GM12878 (cell line): ENCODE data around the gene WNT9A. TPM values are rescaled to one million over a fixed set of nuclear protein-coding genes. Genes with fewer than 3 reads are reported as not detected.

Experiments used
- ATAC-seq: fragments of 200-7000 bp; cut with Tn5 transposase; 3 replicates; pipeline ENCODE4 v1.9.1; 2020; ENCODE audit warnings: mild to moderate bottlenecking, moderate library complexity
- BruUV-seq: library from RNA; stranded (reverse); fragments of 400-500 nt; replicated peaks from 2 replicates; lab custom pipeline; 2021; lab: Mats Ljungman, UMichigan
- CTCF ChIA-PET: fragments of 300-600 bp; sonication (Branson Sonifier 250); formaldehyde crosslinking; extraction: SDS; loops from one replicate; lab custom pipeline; 2021; ENCODE audit warnings: inconsistent platforms; lab: Yijun Ruan, JAX
- POLR2A ChIA-PET: fragments of 350-600 bp; formaldehyde crosslinking; extraction: SDS; loops from one replicate; lab custom pipeline; 2021; ENCODE audit warnings: inconsistent platforms; lab: Charles Lee
- RAD21 ChIA-PET: fragments of 300-600 bp; sonication (Branson Sonifier 250); formaldehyde crosslinking; loops from one replicate; lab custom pipeline; 2023; ENCODE audit warnings: antibody characterized with exemption; ENCODE audit not compliant: unreplicated experiment; lab: Charles Lee
- SMC1A ChIA-PET: fragments of 300-600 bp; sonication (Branson Sonifier 250); formaldehyde crosslinking; loops from one replicate; lab custom pipeline; 2023; ENCODE audit not compliant: unreplicated experiment, uncharacterized antibody; lab: Charles Lee
- DNase-seq: peaks from one replicate; pipeline ENCODE4 v3.0.0-alpha.2; 2011; ENCODE audit warnings: low read depth, low spot score
- FAIRE-seq: peaks from 3 replicates; lab custom pipeline; 2011; peaks lifted over from hg19 to GRCh38; lab: Jason Lieb, UNC
- H2AFZ ChIP-seq: 2 replicates; pipeline ENCODE4 v1.6.0; 2011; ENCODE audit warnings: low read depth, low read length, control low read depth; ENCODE audit not compliant: control insufficient read depth
- H3K27ac ChIP-seq: 2 replicates; pipeline ENCODE4 v1.5.1; 2011; ENCODE audit warnings: control low read depth; ENCODE audit not compliant: control insufficient read depth, insufficient read depth
- H3K27me3 ChIP-seq, 2 experiments: replicated peaks in 1 of 2; 2 replicates each; pipeline versions ENCODE4 v1.6.0 to v1.6.1; 2011; ENCODE audit warnings: low read length in 1 of 2; ENCODE audit not compliant: control insufficient read depth in 2 of 2, insufficient read depth in 2 of 2
- H3K36me3 ChIP-seq, 2 experiments: 2 replicates each; pipeline ENCODE4 v1.5.1; 2011; ENCODE audit warnings: low read length in 1 of 2; ENCODE audit not compliant: control insufficient read depth in 2 of 2, insufficient read depth in 2 of 2
- H3K4me1 ChIP-seq: 2 replicates; pipeline ENCODE4 v1.6.1; 2011; ENCODE audit warnings: mild to moderate bottlenecking, low read length, moderate library complexity, mixed read lengths; ENCODE audit not compliant: control insufficient read depth, insufficient read depth
- H3K4me2 ChIP-seq: 2 replicates; pipeline ENCODE4 v1.6.0; 2011; ENCODE audit warnings: control low read depth; ENCODE audit not compliant: control insufficient read depth, insufficient read depth
- H3K4me3 ChIP-seq: fragments of 200-600 bp; sonication (generic); 2 replicates; pipeline ENCODE4 v1.5.1; 2016
- H3K79me2 ChIP-seq: 2 replicates; pipeline ENCODE4 v1.6.0; 2011; ENCODE audit warnings: low read length; ENCODE audit not compliant: control insufficient read depth, insufficient read depth
- H3K9ac ChIP-seq: 2 replicates; pipeline ENCODE4 v1.8.0; 2011; ENCODE audit warnings: low read length, control low read depth, mixed read lengths; ENCODE audit not compliant: control insufficient read depth, insufficient read depth
- H3K9me3 ChIP-seq: replicated peaks from 3 replicates; pipeline ENCODE4 v1.5.1; 2011; ENCODE audit warnings: mild to moderate bottlenecking, low read length; ENCODE audit not compliant: control insufficient read depth, insufficient read depth
- H4K20me1 ChIP-seq: 2 replicates; pipeline ENCODE4 v1.6.0; 2011; ENCODE audit not compliant: control insufficient read depth, insufficient read depth
- ATF7 ChIP-seq: fragments of 450-650 bp; IDR thresholded peaks from 2 replicates; pipeline ENCODE4 v1.6.1; 2016; ENCODE audit warnings: low read depth, mild to moderate bottlenecking
- BHLHE40 ChIP-seq, 2 experiments: fragments of 450-650 bp in 1 of 2; IDR thresholded peaks; 2 replicates each; pipeline ENCODE4 v1.6.1; 2011 to 2017; ENCODE audit warnings: low read depth in 2 of 2, borderline replicate concordance in 1 of 2, improper control_type of control experiment in 1 of 2, low read length in 1 of 2, mild to moderate bottlenecking in 1 of 2
- DPF2 ChIP-seq: fragments of 450-650 bp; IDR thresholded peaks from 2 replicates; pipeline ENCODE4 v1.6.1; 2017; ENCODE audit warnings: mild to moderate bottlenecking
- EED ChIP-seq: sonication (generic); IDR thresholded peaks from 2 replicates; pipeline ENCODE4 v1.6.1; 2016; ENCODE audit warnings: antibody characterized with exemption, low read depth
- FOXK2 ChIP-seq: fragments of 450-650 bp; IDR thresholded peaks from 2 replicates; pipeline ENCODE4 v1.6.1; 2017; ENCODE audit warnings: mild to moderate bottlenecking, moderate library complexity
- HDGF ChIP-seq: fragments of 450-650 bp; IDR thresholded peaks from 2 replicates; pipeline ENCODE4 v1.6.1; 2016; ENCODE audit warnings: antibody characterized with exemption
- MXI1 ChIP-seq: fragments of 150-350 bp; IDR thresholded peaks from 2 replicates; pipeline ENCODE4 v1.6.1; 2011; ENCODE audit warnings: low read depth, mild to moderate bottlenecking, inconsistent platforms, low read length, improper control_type of control experiment
- MYC ChIP-seq: IDR thresholded peaks from 2 replicates; pipeline ENCODE4 v1.6.1; 2011; ENCODE audit warnings: mild to moderate bottlenecking, low read length, moderate library complexity, inconsistent platforms; ENCODE audit not compliant: insufficient read depth, insufficient replicate concordance, insufficient read length, severe bottlenecking
- POLR2AphosphoS5 ChIP-seq: IDR thresholded peaks from 2 replicates; pipeline ENCODE4 v1.6.1; 2011; ENCODE audit warnings: mild to moderate bottlenecking, low read length, inconsistent platforms
- STAT3 ChIP-seq: IDR thresholded peaks from 2 replicates; pipeline ENCODE4 v1.6.1; 2011; ENCODE audit warnings: low read depth, low read length, improper control_type of control experiment
- TCF3 ChIP-seq: IDR thresholded peaks from 2 replicates; pipeline ENCODE4 v1.6.1; 2012; ENCODE audit warnings: low read depth, mild to moderate bottlenecking, low read length, borderline replicate concordance; ENCODE audit not compliant: insufficient read depth
- ZSCAN29 ChIP-seq: fragments of 450-650 bp; IDR thresholded peaks from 2 replicates; pipeline ENCODE4 v1.6.1; 2017; ENCODE audit warnings: mild to moderate bottlenecking, moderate library complexity
- WGBS: methylation state at CpG from one replicate; pipeline ENCODE4 v1.1.6; 2016; ENCODE audit warnings: low lambda C conversion rate; ENCODE audit not compliant: insufficient replicate concordance, insufficient coverage; ENCODE audit errors: missing lambda C conversion rate; 5-methylcytosine and 5-hydroxymethylcytosine counted together
- in situ Hi-C: fragments of 300-500 bp; cut with MboI; formaldehyde crosslinking; loops from 9 replicates; pipeline ENCODE4 v1.14.3; 2018; ENCODE audit warnings: mixed read lengths
- intact Hi-C: fragments of 100-400 bp; cut with micrococcal nuclease; formaldehyde crosslinking; loops from one replicate; pipeline ENCODE4 v1.14.2; 2022; ENCODE audit not compliant: unreplicated experiment
- polyA plus RNA-seq, 11 experiments: library from polyadenylated mRNA; depleted of rRNA in 4 of 11; unstranded in 6 of 11; stranded (reverse) in 5 of 11; fragments of >200 nt; fragmentation: Nextera tagmentation in 4 of 11; fragmentation: Illumina TruSeq in 1 of 11; extraction: Ambion mirVana in 4 of 11; extraction: Trizol in 1 of 11; gene quantifications; 1 replicate in 1 of 11; 2 replicates in 10 of 11; pipeline versions ENCODE4 v1.2.1 to v1.2.3, GENCODE V29; 2011 to 2016; ENCODE audit warnings: inconsistent platforms in 2 of 11, missing spikeins in 2 of 11, low read depth in 1 of 11
- total RNA-seq, 4 experiments: library from RNA; depleted of rRNA in 3 of 4; stranded (reverse); fragments of >200 nt in 3 of 4; fragmentation: Illumina TruSeq in 1 of 4; extraction: Trizol in 1 of 4; gene quantifications; 2 replicates each; pipeline versions ENCODE4 v1.2.1 to v1.2.3, GENCODE V29; 2013 to 2021
- TF ChIP-seq, protein P1 (sequence below): fragments of 450-650 bp; IDR thresholded peaks from 2 replicates; pipeline ENCODE4 v1.6.1; 2018; ENCODE audit warnings: mild to moderate bottlenecking, low read depth, moderate library complexity; ENCODE audit not compliant: partially characterized antibody
- TF ChIP-seq, protein P2 (sequence below): fragments of 450-650 bp; IDR thresholded peaks from 2 replicates; pipeline ENCODE4 v1.6.1; 2016; ENCODE audit warnings: mild to moderate bottlenecking, moderate library complexity, borderline replicate concordance
- TF ChIP-seq, protein P3 (sequence below): IDR thresholded peaks from 2 replicates; pipeline ENCODE4 v1.6.1; 2012; ENCODE audit warnings: low read depth, low read length, improper control_type of control experiment

The WNT9A gene
- total and polyA plus RNA-seq, 10 of the 15 experiments (the other 5 are each of a cell fraction or from before 2014, with no cell fraction given): not detected

DNA sequence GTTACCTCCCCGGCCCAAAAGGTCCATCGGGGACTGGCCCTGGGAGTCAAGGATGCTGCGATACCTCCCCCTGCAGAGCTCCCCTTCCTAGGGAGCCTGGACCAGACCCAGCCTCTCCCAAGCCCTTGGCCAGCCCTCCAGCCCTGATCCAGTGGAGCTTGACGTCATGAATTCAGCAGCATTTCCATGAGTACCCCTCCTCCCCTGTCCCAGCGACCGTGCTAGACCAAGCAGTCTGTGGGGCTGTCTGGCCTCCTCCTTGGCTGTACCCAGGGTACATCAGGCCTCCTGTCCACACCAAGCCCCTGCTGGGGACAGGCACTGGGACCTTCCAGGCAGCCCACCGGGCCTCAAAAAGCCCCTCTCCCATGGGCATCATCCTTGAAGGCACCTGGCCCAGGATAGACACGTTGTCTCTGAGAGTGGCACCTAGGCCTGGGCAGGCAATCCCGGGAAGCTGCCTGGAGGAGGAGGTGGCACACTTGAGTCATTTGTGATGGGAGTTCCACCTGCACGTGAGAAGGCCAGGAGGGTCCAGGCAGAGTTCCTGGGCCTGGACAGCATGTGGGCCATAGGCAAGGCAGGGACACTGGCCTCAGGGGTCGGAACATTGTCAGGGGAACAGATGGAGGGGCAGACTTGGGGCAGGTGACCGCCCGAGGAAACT, 46.4 kb downstream of the WNT9A start:
- SMC1A ChIA-PET: no interaction called here
- Histone ChIP-seq H3K4me1 (no peaks in the 10 kb centered on the region), H3K27ac (no peak overlapping the region), H3K36me3 (no peaks in the 10 kb centered on the region), H3K27me3 (no peaks in the 10 kb centered on the region), H4K20me1 (no peaks in the 10 kb centered on the region), H3K9me3 (no peaks in the 10 kb centered on the region), H2AFZ (no peak overlapping the region), H3K4me2 (no peak overlapping the region), H3K4me3 (no peak overlapping the region), H3K9ac (no peak overlapping the region), H3K79me2 (no peaks in the 10 kb centered on the region)
- no peak for DNase-seq
- in situ Hi-C loops (no loop called here), intact Hi-C loops (loop anchor here (10.0 kb wide), 1 partner anchor 57 kb away; no protein-coding TSS in a partner anchor)
- ATAC-seq: no peak
- 42% methylated on average over 13 of the region's 13 CpGs for WGBS
- POLR2A ChIA-PET: no interaction called here
- no TSS peak for BruUV-seq
- no peak for FAIRE-seq
- no peak for TF ChIP-seq MXI1
- no peak for TF ChIP-seq MYC
- no peak for TF ChIP-seq BHLHE40 (IDR thresholded peaks at IDR 0.05; ENCODE audit: borderline replicate concordance in 1 of 2, low read depth in 2 of 2, low read length in 1 of 2)
- TF ChIP-seq, protein P1, sequence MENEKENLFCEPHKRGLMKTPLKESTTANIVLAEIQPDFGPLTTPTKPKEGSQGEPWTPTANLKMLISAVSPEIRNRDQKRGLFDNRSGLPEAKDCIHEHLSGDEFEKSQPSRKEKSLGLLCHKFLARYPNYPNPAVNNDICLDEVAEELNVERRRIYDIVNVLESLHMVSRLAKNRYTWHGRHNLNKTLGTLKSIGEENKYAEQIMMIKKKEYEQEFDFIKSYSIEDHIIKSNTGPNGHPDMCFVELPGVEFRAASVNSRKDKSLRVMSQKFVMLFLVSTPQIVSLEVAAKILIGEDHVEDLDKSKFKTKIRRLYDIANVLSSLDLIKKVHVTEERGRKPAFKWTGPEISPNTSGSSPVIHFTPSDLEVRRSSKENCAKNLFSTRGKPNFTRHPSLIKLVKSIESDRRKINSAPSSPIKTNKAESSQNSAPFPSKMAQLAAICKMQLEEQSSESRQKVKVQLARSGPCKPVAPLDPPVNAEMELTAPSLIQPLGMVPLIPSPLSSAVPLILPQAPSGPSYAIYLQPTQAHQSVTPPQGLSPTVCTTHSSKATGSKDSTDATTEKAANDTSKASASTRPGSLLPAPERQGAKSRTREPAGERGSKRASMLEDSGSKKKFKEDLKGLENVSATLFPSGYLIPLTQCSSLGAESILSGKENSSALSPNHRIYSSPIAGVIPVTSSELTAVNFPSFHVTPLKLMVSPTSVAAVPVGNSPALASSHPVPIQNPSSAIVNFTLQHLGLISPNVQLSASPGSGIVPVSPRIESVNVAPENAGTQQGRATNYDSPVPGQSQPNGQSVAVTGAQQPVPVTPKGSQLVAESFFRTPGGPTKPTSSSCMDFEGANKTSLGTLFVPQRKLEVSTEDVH: no peak
- no peak for TF ChIP-seq ZSCAN29
- no peak for TF ChIP-seq HDGF
- TF ChIP-seq DPF2: no peak
- no peak for TF ChIP-seq ATF7
- TF ChIP-seq FOXK2: no peak
- TF ChIP-seq EED: no peak
- TF ChIP-seq, protein P2, sequence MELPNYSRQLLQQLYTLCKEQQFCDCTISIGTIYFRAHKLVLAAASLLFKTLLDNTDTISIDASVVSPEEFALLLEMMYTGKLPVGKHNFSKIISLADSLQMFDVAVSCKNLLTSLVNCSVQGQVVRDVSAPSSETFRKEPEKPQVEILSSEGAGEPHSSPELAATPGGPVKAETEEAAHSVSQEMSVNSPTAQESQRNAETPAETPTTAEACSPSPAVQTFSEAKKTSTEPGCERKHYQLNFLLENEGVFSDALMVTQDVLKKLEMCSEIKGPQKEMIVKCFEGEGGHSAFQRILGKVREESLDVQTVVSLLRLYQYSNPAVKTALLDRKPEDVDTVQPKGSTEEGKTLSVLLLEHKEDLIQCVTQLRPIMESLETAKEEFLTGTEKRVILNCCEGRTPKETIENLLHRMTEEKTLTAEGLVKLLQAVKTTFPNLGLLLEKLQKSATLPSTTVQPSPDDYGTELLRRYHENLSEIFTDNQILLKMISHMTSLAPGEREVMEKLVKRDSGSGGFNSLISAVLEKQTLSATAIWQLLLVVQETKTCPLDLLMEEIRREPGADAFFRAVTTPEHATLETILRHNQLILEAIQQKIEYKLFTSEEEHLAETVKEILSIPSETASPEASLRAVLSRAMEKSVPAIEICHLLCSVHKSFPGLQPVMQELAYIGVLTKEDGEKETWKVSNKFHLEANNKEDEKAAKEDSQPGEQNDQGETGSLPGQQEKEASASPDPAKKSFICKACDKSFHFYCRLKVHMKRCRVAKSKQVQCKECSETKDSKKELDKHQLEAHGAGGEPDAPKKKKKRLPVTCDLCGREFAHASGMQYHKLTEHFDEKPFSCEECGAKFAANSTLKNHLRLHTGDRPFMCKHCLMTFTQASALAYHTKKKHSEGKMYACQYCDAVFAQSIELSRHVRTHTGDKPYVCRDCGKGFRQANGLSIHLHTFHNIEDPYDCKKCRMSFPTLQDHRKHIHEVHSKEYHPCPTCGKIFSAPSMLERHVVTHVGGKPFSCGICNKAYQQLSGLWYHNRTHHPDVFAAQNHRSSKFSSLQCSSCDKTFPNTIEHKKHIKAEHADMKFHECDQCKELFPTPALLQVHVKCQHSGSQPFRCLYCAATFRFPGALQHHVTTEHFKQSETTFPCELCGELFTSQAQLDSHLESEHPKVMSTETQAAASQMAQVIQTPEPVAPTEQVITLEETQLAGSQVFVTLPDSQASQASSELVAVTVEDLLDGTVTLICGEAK: no peak
- no peak for TF ChIP-seq TCF3
- no peak for TF ChIP-seq POLR2AphosphoS5
- no peak for TF ChIP-seq STAT3
- TF ChIP-seq, protein P3, sequence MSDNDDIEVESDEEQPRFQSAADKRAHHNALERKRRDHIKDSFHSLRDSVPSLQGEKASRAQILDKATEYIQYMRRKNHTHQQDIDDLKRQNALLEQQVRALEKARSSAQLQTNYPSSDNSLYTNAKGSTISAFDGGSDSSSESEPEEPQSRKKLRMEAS: no peak
- RAD21 ChIA-PET: no interaction called here
- CTCF ChIA-PET: no interaction called here
